ENCODE measurements around the gene TM7SF2. TPM values are rescaled to one million over a fixed set of nuclear protein-coding genes. Genes with fewer than 3 reads are reported as not detected.

TM7SF2 gene
- polyA plus RNA-seq, 1 donor (not counting 4 experiments of a cell fraction or from before 2014, with no cell fraction given) = 9.7 TPM

DNA sequence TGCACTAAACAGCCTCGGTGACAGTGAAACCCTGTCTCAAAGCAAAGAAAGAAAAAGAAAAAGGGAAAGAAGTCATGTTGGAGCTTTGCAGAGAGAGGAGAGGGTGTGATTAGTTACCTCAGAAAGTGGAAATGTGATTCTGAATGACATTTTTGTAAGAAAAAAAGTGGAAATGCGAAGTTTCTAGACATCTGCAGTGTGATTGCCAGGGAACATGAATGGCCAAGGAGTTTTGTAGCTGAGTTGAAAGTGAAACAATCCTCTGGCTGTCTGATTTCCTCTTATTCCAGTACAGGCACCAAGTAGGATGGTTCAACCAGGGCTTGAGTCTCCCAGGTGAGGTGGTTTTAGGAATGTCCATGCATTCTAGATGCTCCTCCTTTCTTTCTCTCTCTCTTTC is 40.5 kb downstream of the TM7SF2 start:
- dilution Hi-C loops (cut with MboI; ENCODE audit: extremely low pct_ligation_motif_present, low sequenced_read_pairs) = no loop called here
- Histone ChIP-seq H2AFZ (ENCODE audit: control insufficient read depth, low read length) (no peak overlapping the region), H3K9ac (ENCODE audit: control insufficient read depth, extremely low read depth, insufficient read depth, low read length) (no peak overlapping the region), H3K4me2 (ENCODE audit: control insufficient read depth, extremely low read depth, insufficient read depth, low read depth, low read length) (no peak overlapping the region), H3K79me2 (ENCODE audit: control insufficient read depth, insufficient read depth, low read length) (no peaks in the 10 kb centered on the region), H3K27me3 (ENCODE audit: control insufficient read depth, extremely low read depth, insufficient read depth, low read length) (no peaks in the 10 kb centered on the region), H3K9me3 (ENCODE audit: control insufficient read depth, low read depth, low read length) (no peaks in the 10 kb centered on the region), H3K4me3 (ENCODE audit: control insufficient read depth in 2 of 3, extremely low read depth in 1 of 3, insufficient read depth in 2 of 3, low read depth in 1 of 3, low read length in 3 of 3) (no peak overlapping the region), H3K4me1 (ENCODE audit: control insufficient read depth, extremely low read depth, insufficient read depth, low read length) (peaks cover 15% of the 10 kb centered on the region), H3K36me3 (ENCODE audit: control insufficient read depth in 2 of 2, extremely low read depth in 1 of 2, insufficient read depth in 2 of 2, low read length in 2 of 2) (no peaks in the 10 kb centered on the region), H3K27ac (ENCODE audit: control insufficient read depth, insufficient read depth, low read length) (no peak overlapping the region), H4K20me1 (ENCODE audit: control insufficient read depth, extremely low read depth, insufficient read depth, low read length) (no peaks in the 10 kb centered on the region), H3K9me1 (ENCODE audit: control insufficient read depth, extremely low read depth, insufficient read depth, low read length) (no peaks in the 10 kb centered on the region)
- FAIRE-seq = no peak
- no peak for DNase-seq (ENCODE audit: low read depth, low spot score)
- TF ChIP-seq EZH2 (IDR thresholded peaks at IDR 0.05; ENCODE audit: low read length) = no peak
- TF ChIP-seq, protein P1, sequence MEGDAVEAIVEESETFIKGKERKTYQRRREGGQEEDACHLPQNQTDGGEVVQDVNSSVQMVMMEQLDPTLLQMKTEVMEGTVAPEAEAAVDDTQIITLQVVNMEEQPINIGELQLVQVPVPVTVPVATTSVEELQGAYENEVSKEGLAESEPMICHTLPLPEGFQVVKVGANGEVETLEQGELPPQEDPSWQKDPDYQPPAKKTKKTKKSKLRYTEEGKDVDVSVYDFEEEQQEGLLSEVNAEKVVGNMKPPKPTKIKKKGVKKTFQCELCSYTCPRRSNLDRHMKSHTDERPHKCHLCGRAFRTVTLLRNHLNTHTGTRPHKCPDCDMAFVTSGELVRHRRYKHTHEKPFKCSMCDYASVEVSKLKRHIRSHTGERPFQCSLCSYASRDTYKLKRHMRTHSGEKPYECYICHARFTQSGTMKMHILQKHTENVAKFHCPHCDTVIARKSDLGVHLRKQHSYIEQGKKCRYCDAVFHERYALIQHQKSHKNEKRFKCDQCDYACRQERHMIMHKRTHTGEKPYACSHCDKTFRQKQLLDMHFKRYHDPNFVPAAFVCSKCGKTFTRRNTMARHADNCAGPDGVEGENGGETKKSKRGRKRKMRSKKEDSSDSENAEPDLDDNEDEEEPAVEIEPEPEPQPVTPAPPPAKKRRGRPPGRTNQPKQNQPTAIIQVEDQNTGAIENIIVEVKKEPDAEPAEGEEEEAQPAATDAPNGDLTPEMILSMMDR (optimal IDR thresholded peaks at IDR 0.05 in 1 of 3, IDR thresholded peaks at IDR 0.05 in 1 of 3, conservative IDR thresholded peaks at IDR 0.05 in 1 of 3; ENCODE audit: extremely low read depth in 1 of 3, insufficient read depth in 2 of 3, low read length in 3 of 3) = no peak

DNA sequence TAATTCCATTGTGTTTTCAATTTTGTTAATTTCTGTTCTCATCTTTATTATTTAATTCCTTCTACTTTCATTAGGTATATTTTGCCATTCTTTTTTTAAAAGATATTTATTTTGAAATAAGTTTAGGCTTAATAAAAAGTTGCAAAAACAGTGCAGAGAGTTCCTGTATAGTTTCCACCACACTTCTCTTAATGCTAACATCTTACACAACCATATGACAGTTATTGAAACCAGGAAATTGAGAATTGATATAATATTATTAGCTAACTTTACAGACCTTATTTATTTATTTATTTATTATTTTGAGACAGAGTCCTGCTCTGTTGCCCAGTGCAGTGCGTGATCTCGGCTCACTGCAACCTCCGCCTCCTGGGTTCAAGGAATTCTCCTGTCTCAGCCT is 44.6 kb downstream of the TM7SF2 start:
- H3K4me1 ChIP-seq (ENCODE audit: control insufficient read depth, extremely low read depth, insufficient read depth, low read length) = peaks cover 3% of the 10 kb centered on the region
- dilution Hi-C loops (cut with MboI; ENCODE audit: extremely low pct_ligation_motif_present, low sequenced_read_pairs) = no loop called here
- no peak overlapping the region for H2AFZ ChIP-seq (ENCODE audit: control insufficient read depth, low read length)
- DNase-seq (ENCODE audit: low read depth, low spot score) (no peak), FAIRE-seq (no peak)
- no peak overlapping the region for H3K4me3 ChIP-seq (ENCODE audit: control insufficient read depth in 2 of 3, extremely low read depth in 1 of 3, insufficient read depth in 2 of 3, low read depth in 1 of 3, low read length in 3 of 3)
- H3K36me3 ChIP-seq (ENCODE audit: control insufficient read depth in 2 of 2, extremely low read depth in 1 of 2, insufficient read depth in 2 of 2, low read length in 2 of 2) = no peaks in the 10 kb centered on the region
- H4K20me1 ChIP-seq (ENCODE audit: control insufficient read depth, extremely low read depth, insufficient read depth, low read length) = no peaks in the 10 kb centered on the region
- no peaks in the 10 kb centered on the region for H3K9me1 ChIP-seq (ENCODE audit: control insufficient read depth, extremely low read depth, insufficient read depth, low read length)
- H3K9me3 ChIP-seq (ENCODE audit: control insufficient read depth, low read depth, low read length) = no peaks in the 10 kb centered on the region
- no peaks in the 10 kb centered on the region for H3K79me2 ChIP-seq (ENCODE audit: control insufficient read depth, insufficient read depth, low read length)
- TF ChIP-seq EZH2 (IDR thresholded peaks at IDR 0.05; ENCODE audit: low read length) = no peak
- TF ChIP-seq, protein P1 (optimal IDR thresholded peaks at IDR 0.05 in 1 of 3, IDR thresholded peaks at IDR 0.05 in 1 of 3, conservative IDR thresholded peaks at IDR 0.05 in 1 of 3; ENCODE audit: extremely low read depth in 1 of 3, insufficient read depth in 2 of 3, low read length in 3 of 3) = no peak
- no peak overlapping the region for H3K9ac ChIP-seq (ENCODE audit: control insufficient read depth, extremely low read depth, insufficient read depth, low read length)
- H3K27ac ChIP-seq (ENCODE audit: control insufficient read depth, insufficient read depth, low read length) = no peak overlapping the region
- no peak overlapping the region for H3K4me2 ChIP-seq (ENCODE audit: control insufficient read depth, extremely low read depth, insufficient read depth, low read depth, low read length)
- H3K27me3 ChIP-seq (ENCODE audit: control insufficient read depth, extremely low read depth, insufficient read depth, low read length) = no peaks in the 10 kb centered on the region
